SH-SY5Y (cell line): ENCODE measurements around the gene COQ10A.

ENCODE experiments used
- GATA2 ChIP-seq: IDR thresholded peaks from 2 replicates; pipeline ENCODE4 v1.6.1; 2011; ENCODE audit warnings: mild to moderate bottlenecking, low read depth, low read length
- GATA3 ChIP-seq: IDR thresholded peaks from 2 replicates; pipeline ENCODE4 v1.6.1; 2011; ENCODE audit warnings: low read depth, mild to moderate bottlenecking, low read length, moderate library complexity

DNA sequence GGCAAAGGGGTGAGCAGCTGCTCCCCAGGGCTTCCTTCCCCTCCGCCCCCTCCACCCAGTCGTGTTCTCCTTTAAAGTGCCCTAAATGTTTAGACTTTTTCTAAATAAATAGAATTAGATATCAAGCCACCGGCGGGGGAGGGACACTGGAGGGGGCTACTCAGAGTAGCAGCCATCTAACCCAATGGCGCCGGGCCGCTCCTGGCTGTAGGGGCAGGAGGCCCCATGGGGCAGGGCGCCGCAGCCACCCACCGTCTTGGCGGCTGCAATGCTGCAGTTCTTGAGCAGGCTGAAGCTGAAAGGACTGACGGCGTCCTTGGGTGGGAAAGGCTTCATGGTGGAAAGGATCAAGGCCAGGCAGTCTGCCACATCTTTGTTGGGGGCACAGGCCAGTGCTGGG is 23.8 kb upstream of the COQ10A start:
- TF ChIP-seq GATA2 (no peak), GATA3 (no peak)
